ENCODE results near the gene TPT1.
"Not testable (repeated sequence)": the region's sequence is repeated elsewhere in the genome, so short reads cannot be mapped to it uniquely, and the experiment has no call there.

The TPT1 gene

GRCh38 chr13:45341034-45341798, at the start of gene TPT1:
Gene TPT1, minus strand, starts transcription at chr13:45341183. Its CDS starts 114 bp downstream, at chr13:45341069.
- peak; percentile 100 for DNase-seq

GRCh38 chr13:45390348-45390747, 49.4 kb upstream of the TPT1 start:
- not testable (repeated sequence) for DNase-seq

GRCh38 chr13:45388664-45389063, 47.7 kb upstream of the TPT1 start:
- no peak for DNase-seq

- DNase-seq: not testable (repeated sequence)
Observed at GRCh38 chr13:45386892-45387575, 46.1 kb upstream of the TPT1 start.

- DNase-seq: no peak
Observed at GRCh38 chr13:45385907-45386553, 45.0 kb upstream of the TPT1 start.

GRCh38 chr13:45385320-45385719, 44.3 kb upstream of the TPT1 start:
- no peak for DNase-seq

- DNase-seq: no peak
Observed at GRCh38 chr13:45384474-45385174, 43.6 kb upstream of the TPT1 start.

GRCh38 chr13:45382739-45383138, 41.8 kb upstream of the TPT1 start:
- not testable (repeated sequence) for DNase-seq

- no peak for DNase-seq
Observed at GRCh38 chr13:45381196-45381595, 40.2 kb upstream of the TPT1 start.

GRCh38 chr13:45380708-45381107, 39.7 kb upstream of the TPT1 start:
- DNase-seq: not testable (repeated sequence)

GRCh38 chr13:45379516-45379915, 38.5 kb upstream of the TPT1 start:
- DNase-seq: peak; percentile 74

GRCh38 chr13:45378786-45379185, 37.8 kb upstream of the TPT1 start:
- DNase-seq: not testable (repeated sequence)

- not testable (repeated sequence) for DNase-seq
Observed at GRCh38 chr13:45377314-45377713, 36.3 kb upstream of the TPT1 start.

GRCh38 chr13:45376651-45377050, 35.7 kb upstream of the TPT1 start:
- DNase-seq: not testable (repeated sequence)

GRCh38 chr13:45374917-45375316, 33.9 kb upstream of the TPT1 start:
- no peak for DNase-seq

GRCh38 chr13:45373162-45373547, 32.2 kb upstream of the TPT1 start:
- no peak for DNase-seq

GRCh38 chr13:45372189-45373161, 31.5 kb upstream of the TPT1 start:
- DNase-seq: no peak

- DNase-seq: peak; percentile 90
Observed at GRCh38 chr13:45370922-45371406, 30.0 kb upstream of the TPT1 start.

- DNase-seq: no peak
Observed at GRCh38 chr13:45369116-45369515, 28.1 kb upstream of the TPT1 start.

GRCh38 chr13:45368571-45368970, 27.6 kb upstream of the TPT1 start:
- no peak for DNase-seq

GRCh38 chr13:45368005-45368404, 27.0 kb upstream of the TPT1 start:
- no peak for DNase-seq

- DNase-seq: peak; percentile 93
Observed at GRCh38 chr13:45367358-45367757, 26.4 kb upstream of the TPT1 start.
